Body of pancreas (tissue), 4 donors: Measurements from ENCODE around the gene GARRE1. TPM values are rescaled to one million over a fixed set of nuclear protein-coding genes. Genes with fewer than 3 reads are reported as not detected.
A peak's percentile ranks its signal among the peaks of the same experiment; 100 is the strongest.
"Not testable (repeated sequence)": the region's sequence is repeated elsewhere in the genome, so short reads cannot be mapped to it uniquely, and the experiment has no call there.

Experiments
- ATAC-seq: fragments of 150-250 bp; one replicate; pipeline ENCODE4 v1.9.1; 2016
- DNase-seq, 4 donors: peaks; one replicate each; pipeline ENCODE4 v3.0.0-alpha.2; 2019
- H3K27ac ChIP-seq, 4 donors: fragments of 200-600 bp; sonication (generic); 1 replicate in 3 of 4; 2 replicates in 1 of 4; pipeline versions ENCODE4 v1.5.1 to v1.6.1; 2016 to 2019; ENCODE audit warnings: mild to moderate bottlenecking in 1 of 4, mixed read lengths in 1 of 4, moderate library complexity in 1 of 4
- H3K27me3 ChIP-seq, 2 donors: fragments of 200-600 bp; sonication (generic); one replicate each; pipeline ENCODE4 v1.6.0; 2016; ENCODE audit warnings: mild to moderate bottlenecking in 1 of 2
- H3K36me3 ChIP-seq, 2 donors: fragments of 200-600 bp; sonication (generic); replicated peaks in 1 of 2; 2 replicates each; pipeline ENCODE4 v1.5.1; 2016; ENCODE audit warnings: low read depth in 2 of 2; ENCODE audit not compliant: insufficient read depth in 1 of 2
- H3K4me1 ChIP-seq: fragments of 200-600 bp; sonication (generic); one replicate; pipeline ENCODE4 v1.6.0; 2016
- H3K4me3 ChIP-seq, 2 donors: fragments of 200-600 bp; sonication (generic); 1 replicate in 1 of 2; 2 replicates in 1 of 2; pipeline ENCODE4 v1.5.1; 2016 to 2019
- H3K9me3 ChIP-seq, 3 donors: fragments of 200-600 bp; sonication (generic); 1 replicate in 2 of 3; 2 replicates in 1 of 3; pipeline ENCODE4 v1.5.1; 2016
- POLR2A ChIP-seq, 3 donors: fragments of 450-650 bp; IDR thresholded peaks; one replicate each; pipeline ENCODE4 v1.6.1; 2016; ENCODE audit warnings: antibody characterized with exemption in 3 of 3, mild to moderate bottlenecking in 2 of 3
- WGBS, 2 donors: methylation state at CpG; one replicate each; pipeline ENCODE4 v1.1.5; 2017; 5-methylcytosine and 5-hydroxymethylcytosine counted together
- intact Hi-C: fragments of 100-400 bp; cut with DNase I; formaldehyde crosslinking; loops from one replicate; pipeline ENCODE4 v1.15.1; 2023
- total RNA-seq, 2 donors: library from RNA; depleted of rRNA; stranded (reverse); fragments of >200 nt; gene quantifications; one replicate each; pipeline ENCODE4 v1.1.0, GENCODE V29; 2016
- TF ChIP-seq, protein P1 (sequence below), 7 experiments: fragments of 450-650 bp in 4 of 7; fragments of 200-600 bp in 3 of 7; sonication (generic) in 3 of 7; IDR thresholded peaks; one replicate each; pipeline ENCODE4 v1.5.1; 2016 to 2019; ENCODE audit warnings: antibody characterized with exemption in 7 of 7

The GARRE1 gene
- total RNA-seq = 10 to 100 TPM; 17.1 to 26.4 TPM

- Histone ChIP-seq H3K36me3 (no peaks in the 10 kb centered on the region), H3K4me1 (peaks cover 42% of the 10 kb centered on the region), H3K27me3 (no peaks in the 10 kb centered on the region), H3K9me3 (no peaks in the 10 kb centered on the region), H3K27ac (peak within 1 kb of the TSS; percentile 88 to 99 (median 92)), H3K4me3 (peak within 1 kb of the TSS; percentile 65 to 97)
- 0% methylated on average over 7 to 35 of the region's 56 CpGs for WGBS, 2 donors
- DNase-seq (peak; percentile 87 to 93 (median 88)), ATAC-seq (peak; percentile 91)
- intact Hi-C loops = no loop called here
- TF ChIP-seq POLR2A (IDR thresholded peaks at IDR 0.05) = peak; percentile 59 to 88 (median 83)
- TF ChIP-seq, protein P1, sequence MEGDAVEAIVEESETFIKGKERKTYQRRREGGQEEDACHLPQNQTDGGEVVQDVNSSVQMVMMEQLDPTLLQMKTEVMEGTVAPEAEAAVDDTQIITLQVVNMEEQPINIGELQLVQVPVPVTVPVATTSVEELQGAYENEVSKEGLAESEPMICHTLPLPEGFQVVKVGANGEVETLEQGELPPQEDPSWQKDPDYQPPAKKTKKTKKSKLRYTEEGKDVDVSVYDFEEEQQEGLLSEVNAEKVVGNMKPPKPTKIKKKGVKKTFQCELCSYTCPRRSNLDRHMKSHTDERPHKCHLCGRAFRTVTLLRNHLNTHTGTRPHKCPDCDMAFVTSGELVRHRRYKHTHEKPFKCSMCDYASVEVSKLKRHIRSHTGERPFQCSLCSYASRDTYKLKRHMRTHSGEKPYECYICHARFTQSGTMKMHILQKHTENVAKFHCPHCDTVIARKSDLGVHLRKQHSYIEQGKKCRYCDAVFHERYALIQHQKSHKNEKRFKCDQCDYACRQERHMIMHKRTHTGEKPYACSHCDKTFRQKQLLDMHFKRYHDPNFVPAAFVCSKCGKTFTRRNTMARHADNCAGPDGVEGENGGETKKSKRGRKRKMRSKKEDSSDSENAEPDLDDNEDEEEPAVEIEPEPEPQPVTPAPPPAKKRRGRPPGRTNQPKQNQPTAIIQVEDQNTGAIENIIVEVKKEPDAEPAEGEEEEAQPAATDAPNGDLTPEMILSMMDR (IDR thresholded peaks at IDR 0.05) = peak in 1 of 7 experiments; percentile 19
Observed at GRCh38 chr19:34254046-34254697, at the start of gene GARRE1. GARRE1 (plus strand) TSS chr19:34254554; CDS start chr19:34300474, 45,920 bp downstream.

DNA sequence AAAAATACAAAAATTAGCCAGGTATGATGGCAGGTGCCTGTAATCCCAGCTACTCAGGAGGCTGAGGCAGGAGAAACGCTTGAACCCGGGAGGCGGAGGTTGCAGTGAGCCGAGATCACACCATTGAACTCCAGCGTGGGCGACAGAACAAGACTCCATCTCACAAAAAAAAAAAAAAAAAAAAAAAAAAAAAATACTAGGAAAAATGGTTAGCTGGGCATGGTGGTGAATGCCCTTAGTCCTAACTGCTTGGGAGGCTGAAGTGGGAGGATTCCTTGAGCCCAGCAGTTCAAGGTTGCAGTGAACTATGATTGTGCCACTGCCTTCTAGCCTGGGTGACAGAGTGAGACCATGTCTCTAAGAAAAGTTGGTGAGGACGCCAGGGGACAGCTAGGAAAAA, 49.0 kb upstream of the GARRE1 start:
- H3K4me3 ChIP-seq, H3K4me1 ChIP-seq, intact Hi-C loops, H3K27ac ChIP-seq, ATAC-seq, H3K27me3 ChIP-seq, DNase-seq, H3K9me3 ChIP-seq: not testable (repeated sequence)
- H3K36me3 ChIP-seq = peaks cover 2 to 12% of the 10 kb centered on the region in 2 donors
- WGBS, 2 donors = 94 to 96% methylated on average over 7 of the region's 7 CpGs

GRCh38 chr19:34208291-34208884, 46.0 kb upstream of the GARRE1 start:
- Histone ChIP-seq H3K27ac (no peak overlapping the region), H3K9me3 (no peaks in the 10 kb centered on the region), H3K27me3 (no peaks in the 10 kb centered on the region), H3K4me3 (no peak overlapping the region), H3K36me3 (peaks cover 6 to 18% of the 10 kb centered on the region in 2 donors), H3K4me1 (no peaks in the 10 kb centered on the region)
- ATAC-seq (no peak), DNase-seq (no peak)
- no peak for TF ChIP-seq POLR2A (IDR thresholded peaks at IDR 0.05)
- TF ChIP-seq, protein P1 (IDR thresholded peaks at IDR 0.05) = no peak
- 93 to 94% methylated on average over 1 of the region's 1 CpG for WGBS, 2 donors
- intact Hi-C loops = no loop called here

GRCh38 chr19:34209726-34210125, 44.6 kb upstream of the GARRE1 start:
- Histone ChIP-seq H3K4me1 (no peaks in the 10 kb centered on the region), H3K27me3 (no peaks in the 10 kb centered on the region), H3K4me3 (no peak overlapping the region), H3K36me3 (peaks cover 6 to 18% of the 10 kb centered on the region in 2 donors), H3K9me3 (no peaks in the 10 kb centered on the region), H3K27ac (no peak overlapping the region)
- intact Hi-C loops = no loop called here
- 92 to 93% methylated on average over 4 of the region's 4 CpGs for WGBS, 2 donors
- ATAC-seq (no peak), DNase-seq (no peak)
- no peak for TF ChIP-seq POLR2A (IDR thresholded peaks at IDR 0.05)
- TF ChIP-seq, protein P1 (IDR thresholded peaks at IDR 0.05) = no peak

- Histone ChIP-seq H3K27ac (no peak overlapping the region), H3K27me3 (no peaks in the 10 kb centered on the region), H3K4me3 (no peak overlapping the region), H3K9me3 (no peaks in the 10 kb centered on the region), H3K4me1 (peaks cover 4% of the 10 kb centered on the region), H3K36me3 (peaks cover 6 to 16% of the 10 kb centered on the region in 2 donors)
- intact Hi-C loops = no loop called here
- 85 to 94% methylated on average over 2 of the region's 2 CpGs for WGBS, 2 donors
- DNase-seq = no peak
- TF ChIP-seq POLR2A (IDR thresholded peaks at IDR 0.05) = no peak
- TF ChIP-seq, protein P1 (IDR thresholded peaks at IDR 0.05) = no peak
- ATAC-seq = no peak
Observed at GRCh38 chr19:34213283-34213682, 41.1 kb upstream of the GARRE1 start.
